ENCODE data around the gene EVI5. TPM values are rescaled to one million over a fixed set of nuclear protein-coding genes. Genes with fewer than 3 reads are reported as not detected.

Gene EVI5
- total RNA-seq, 1 donor from 2014 or later: 1.4 TPM

DNA sequence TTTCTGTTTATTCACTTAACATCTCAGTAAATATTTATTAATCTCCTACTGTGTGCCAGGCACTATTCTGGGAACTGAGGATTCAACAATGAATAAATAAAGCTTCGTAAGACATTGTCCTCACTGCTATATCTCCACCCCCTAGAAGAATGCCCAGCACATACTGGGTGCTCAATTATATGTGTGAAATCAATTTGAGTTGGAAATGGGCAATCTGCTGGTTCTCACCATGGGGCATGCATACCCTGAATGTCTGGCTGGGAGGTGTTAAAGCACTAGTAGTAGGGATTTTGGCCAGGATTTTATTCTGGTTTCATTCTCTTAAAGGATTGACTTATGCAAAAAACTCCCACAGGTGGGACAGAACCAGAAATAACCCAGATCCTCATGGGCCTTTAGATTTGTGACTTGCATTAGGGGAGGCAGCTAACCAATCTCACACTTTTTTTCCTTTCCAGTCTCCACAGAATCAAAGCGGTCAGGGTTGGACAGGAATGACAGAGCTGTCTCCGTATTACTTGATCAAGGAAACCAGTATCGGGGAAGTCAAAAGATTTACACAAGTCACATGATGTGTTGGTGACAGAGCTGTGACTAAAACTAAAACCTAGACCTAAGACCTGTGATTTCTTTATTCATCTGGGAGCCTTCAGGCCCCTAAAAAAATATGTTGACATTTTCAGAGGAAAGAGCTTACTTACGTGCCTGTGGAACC is 311.0 kb downstream of the EVI5 start:
- intact Hi-C loops (cut with micrococcal nuclease): loop anchor here (1.0 to 2.0 kb wide), 5 partner anchors 9 to 175 kb away; partner anchors contain the start of genes GLMN and RPAP2

DNA sequence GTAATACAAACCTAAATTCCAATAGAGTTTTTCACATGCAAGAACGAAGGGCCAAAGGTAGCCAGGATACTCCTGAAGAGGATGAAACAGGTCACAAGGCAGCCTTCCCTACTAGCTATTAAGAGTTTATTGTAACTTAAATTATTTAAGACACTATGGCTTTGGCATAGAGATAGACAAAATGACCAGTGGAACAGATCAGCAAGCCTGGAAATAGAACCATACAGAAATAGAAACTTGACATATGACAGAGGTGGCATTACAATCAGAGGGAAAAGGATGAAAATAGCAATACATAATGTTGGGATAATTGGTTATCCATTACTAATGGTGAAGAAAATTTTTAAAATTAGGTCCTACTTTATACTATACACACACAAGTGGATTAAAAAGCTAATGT is 314.7 kb downstream of the EVI5 start:
- intact Hi-C loops (cut with micrococcal nuclease): no loop called here

DNA sequence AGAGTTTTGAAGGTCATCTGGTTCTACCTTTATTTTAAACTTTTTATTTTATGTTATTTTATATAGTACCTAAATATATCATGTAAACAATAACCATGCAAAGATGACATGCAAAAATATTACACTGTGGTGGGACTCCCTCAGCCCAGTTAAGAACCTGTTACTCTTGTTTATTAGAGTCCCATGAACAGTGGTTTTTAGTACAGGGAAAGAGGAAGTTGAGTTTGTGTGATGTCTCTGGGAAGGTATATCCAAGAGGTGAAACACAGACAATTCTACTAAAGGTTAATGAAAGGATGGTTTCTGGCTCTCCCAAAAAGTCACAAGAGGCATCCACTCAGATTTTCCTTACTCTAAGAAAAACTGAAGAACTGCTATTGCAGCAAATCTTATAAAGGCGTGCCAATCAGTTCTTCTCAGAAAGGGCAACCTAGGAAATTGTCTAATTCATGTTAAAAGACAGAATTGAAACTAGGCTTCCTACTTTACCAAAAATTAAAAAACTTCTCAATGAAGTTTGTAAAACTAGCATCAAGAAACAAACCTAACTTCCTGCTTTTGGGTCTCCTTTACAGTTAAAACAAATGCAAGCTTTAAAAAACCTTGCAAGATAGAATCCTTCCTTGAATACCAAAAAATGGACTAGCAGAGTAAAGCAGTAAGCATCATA is 318.1 kb downstream of the EVI5 start:
- intact Hi-C loops (cut with micrococcal nuclease): loop anchor here (2.0 kb wide), 1 partner anchor 56 kb away; no protein-coding TSS in a partner anchor

DNA sequence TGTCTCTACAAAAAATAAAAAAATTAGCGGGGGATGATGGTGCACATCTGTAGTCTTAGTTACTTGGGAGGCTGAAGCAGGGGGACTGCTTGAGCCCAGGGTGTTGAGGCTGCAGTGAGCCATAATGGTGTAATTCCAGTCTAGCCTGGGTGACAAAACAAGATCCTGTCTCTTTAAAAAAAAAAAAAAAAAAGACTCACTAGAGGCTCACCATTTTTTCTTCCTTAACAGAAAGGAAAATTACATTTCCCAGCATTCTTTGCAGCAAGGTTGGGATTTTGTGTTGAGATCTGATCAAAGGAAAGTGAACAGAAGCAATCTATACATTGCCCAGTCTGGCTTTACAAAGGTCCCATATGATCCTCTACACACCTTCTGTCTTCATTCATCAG is 319.7 kb downstream of the EVI5 start:
- intact Hi-C loops (cut with micrococcal nuclease): loop anchor here (1.0 kb wide), 1 partner anchor 9 kb away; no protein-coding TSS in a partner anchor

DNA sequence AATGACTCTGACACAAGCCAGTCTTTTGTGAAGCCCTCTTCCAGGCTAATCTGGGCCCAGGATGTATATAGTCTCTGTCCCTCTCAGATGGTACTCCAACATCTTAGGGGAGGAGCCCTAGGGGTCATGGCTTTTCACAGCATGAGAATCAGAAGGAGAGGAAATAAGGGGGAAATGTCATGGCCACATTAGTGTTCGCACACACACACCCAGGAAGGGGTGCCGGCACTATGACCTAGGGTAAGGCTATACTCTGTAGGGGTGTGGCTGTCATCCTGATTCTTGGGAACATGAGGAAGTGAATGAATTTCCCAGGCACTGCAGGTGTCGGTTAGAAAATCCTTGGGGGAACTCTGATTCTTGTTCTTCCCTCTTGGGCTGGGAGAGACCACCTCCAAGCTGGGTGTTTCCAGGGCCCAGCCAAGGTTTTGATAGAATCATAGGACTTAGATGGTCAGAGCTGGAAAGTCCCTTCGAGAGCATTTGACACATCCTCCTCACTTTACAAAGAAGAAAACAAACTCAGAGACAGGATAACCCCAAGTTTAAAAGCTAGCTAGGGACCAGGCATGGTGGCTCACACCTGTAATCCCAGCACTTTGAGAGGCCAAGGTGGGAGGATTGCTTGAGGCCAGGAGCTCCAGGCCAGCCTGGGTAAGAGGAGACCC is 320.2 kb downstream of the EVI5 start:
- intact Hi-C loops (cut with micrococcal nuclease): loop anchor here (1.0 kb wide), 1 partner anchor 10 kb away; no protein-coding TSS in a partner anchor

DNA sequence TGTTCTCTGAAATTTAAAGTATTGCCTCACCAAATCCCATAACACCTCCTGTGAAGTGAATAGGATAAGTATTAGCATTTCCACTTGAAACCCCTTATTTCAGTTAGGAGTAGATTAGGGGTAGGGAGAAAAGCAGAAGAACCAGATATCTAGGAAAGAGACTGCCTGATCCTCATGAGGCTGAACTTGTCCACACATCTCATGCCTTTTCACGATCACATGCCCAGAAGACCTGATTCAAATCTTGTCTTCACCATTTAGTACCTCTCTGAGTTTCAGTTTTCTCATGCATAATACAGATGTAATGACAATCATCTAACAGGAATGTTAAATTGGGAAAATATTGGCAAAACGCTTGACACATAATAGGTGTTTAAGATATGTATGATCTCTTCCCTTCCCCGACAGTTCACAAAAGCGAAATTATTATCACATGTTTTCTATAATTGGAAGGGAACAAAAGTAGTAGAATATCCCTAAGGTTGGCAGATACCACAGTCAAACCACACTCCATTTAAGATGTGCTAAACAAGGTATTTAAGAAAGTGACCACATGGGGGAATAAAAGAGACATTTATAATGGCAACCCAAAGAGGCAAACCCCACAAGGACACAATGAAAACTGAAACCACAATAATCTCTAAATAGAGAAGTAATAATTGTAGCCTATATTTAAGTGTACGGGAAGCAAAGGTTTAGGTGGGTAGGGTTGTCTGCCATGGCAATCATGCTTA is 323.4 kb downstream of the EVI5 start:
- intact Hi-C loops (cut with micrococcal nuclease): no loop called here

DNA sequence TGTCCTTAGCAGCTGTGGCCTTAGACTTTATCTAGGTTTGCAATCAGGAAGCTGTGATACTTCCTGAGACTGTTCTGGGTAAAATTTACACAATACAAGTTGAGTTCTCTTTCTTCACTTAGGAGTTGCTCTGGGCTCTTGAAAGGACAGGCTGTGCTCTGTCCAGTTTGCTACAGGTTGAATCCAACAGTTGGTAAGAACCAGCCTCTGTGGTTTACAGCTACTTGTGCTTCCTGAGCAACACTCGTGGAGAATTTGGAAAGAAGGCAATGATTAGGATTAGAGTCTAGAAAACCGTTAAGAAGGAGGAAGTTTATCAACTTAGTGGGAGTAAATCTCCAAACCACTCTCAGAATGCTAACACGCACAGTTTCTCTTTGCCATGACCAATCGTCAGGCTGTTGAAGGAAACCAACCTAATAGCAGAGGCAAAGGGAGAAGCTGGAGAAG is 325.0 kb downstream of the EVI5 start:
- intact Hi-C loops (cut with micrococcal nuclease): no loop called here

Other genes with a start within 250 kb of the EVI5 start
- 661 and 671 TPM in 2 replicates for gene RPL5, start 46.9 kb upstream of the EVI5 start, total RNA-seq
- 16.1 and 17.6 TPM in 2 replicates for gene DIPK1A, start 176.4 kb upstream of the EVI5 start, total RNA-seq